ENCODE data around the gene PRIMPOL. TPM values are rescaled to one million over a fixed set of nuclear protein-coding genes. Genes with fewer than 3 reads are reported as not detected.

Gene PRIMPOL
- total RNA-seq, 1 experiment from 2014 or later, result 12.7 TPM

- BruUV-seq (replicated peaks), result no TSS peak
- Mint-ChIP-seq H3K9me3 (ENCODE audit: low read depth, unreplicated experiment) (no peaks in the 10 kb centered on the region), H3K36me3 (ENCODE audit: insufficient read depth, unreplicated experiment) (peaks cover 10% of the 10 kb centered on the region), H3K27me3 (ENCODE audit: unreplicated experiment) (no peaks in the 10 kb centered on the region), H3K4me1 (ENCODE audit: low read depth, unreplicated experiment) (no peaks in the 10 kb centered on the region), H3K4me3 (ENCODE audit: low read depth, unreplicated experiment) (no peak overlapping the region), H3K27ac (ENCODE audit: unreplicated experiment) (no peak overlapping the region)
- CTCF ChIA-PET, result no interaction called here
- DNase-seq, result no peak
- intact Hi-C loops (cut with micrococcal nuclease; ENCODE audit: unreplicated experiment), result no loop called here
- TF ChIP-seq CTCF (IDR thresholded peaks at IDR 0.05; ENCODE audit: unreplicated experiment), result no peak
Measured at GRCh38 chr4:184674011-184674410, 24.5 kb downstream of the PRIMPOL start.

- no peaks in the 10 kb centered on the region for H3K4me1 Mint-ChIP-seq (ENCODE audit: low read depth, unreplicated experiment)
- intact Hi-C loops (cut with micrococcal nuclease; ENCODE audit: unreplicated experiment), result no loop called here
- no peak for TF ChIP-seq CTCF (IDR thresholded peaks at IDR 0.05; ENCODE audit: unreplicated experiment)
- no peaks in the 10 kb centered on the region for H3K27me3 Mint-ChIP-seq (ENCODE audit: unreplicated experiment)
- no peak overlapping the region for H3K27ac Mint-ChIP-seq (ENCODE audit: unreplicated experiment)
- peaks cover 10% of the 10 kb centered on the region for H3K36me3 Mint-ChIP-seq (ENCODE audit: insufficient read depth, unreplicated experiment)
- no peak overlapping the region for H3K4me3 Mint-ChIP-seq (ENCODE audit: low read depth, unreplicated experiment)
- no peak for DNase-seq
- no TSS peak for BruUV-seq (replicated peaks)
- no peaks in the 10 kb centered on the region for H3K9me3 Mint-ChIP-seq (ENCODE audit: low read depth, unreplicated experiment)
- CTCF ChIA-PET, result no interaction called here
Measured at GRCh38 chr4:184675018-184675417, 25.5 kb downstream of the PRIMPOL start.

- Mint-ChIP-seq H3K4me1 (ENCODE audit: low read depth, unreplicated experiment) (peaks cover 5% of the 10 kb centered on the region), H3K4me3 (ENCODE audit: low read depth, unreplicated experiment) (no peak overlapping the region), H3K27me3 (ENCODE audit: unreplicated experiment) (no peaks in the 10 kb centered on the region), H3K27ac (ENCODE audit: unreplicated experiment) (no peak overlapping the region), H3K36me3 (ENCODE audit: insufficient read depth, unreplicated experiment) (peaks cover 10% of the 10 kb centered on the region), H3K9me3 (ENCODE audit: low read depth, unreplicated experiment) (no peaks in the 10 kb centered on the region)
- TF ChIP-seq CTCF (IDR thresholded peaks at IDR 0.05; ENCODE audit: unreplicated experiment), result no peak
- intact Hi-C loops (cut with micrococcal nuclease; ENCODE audit: unreplicated experiment), result no loop called here
- no TSS peak for BruUV-seq (replicated peaks)
- CTCF ChIA-PET, result no interaction called here
- DNase-seq, result no peak
Measured at GRCh38 chr4:184675821-184676492, 26.4 kb downstream of the PRIMPOL start.

DNA sequence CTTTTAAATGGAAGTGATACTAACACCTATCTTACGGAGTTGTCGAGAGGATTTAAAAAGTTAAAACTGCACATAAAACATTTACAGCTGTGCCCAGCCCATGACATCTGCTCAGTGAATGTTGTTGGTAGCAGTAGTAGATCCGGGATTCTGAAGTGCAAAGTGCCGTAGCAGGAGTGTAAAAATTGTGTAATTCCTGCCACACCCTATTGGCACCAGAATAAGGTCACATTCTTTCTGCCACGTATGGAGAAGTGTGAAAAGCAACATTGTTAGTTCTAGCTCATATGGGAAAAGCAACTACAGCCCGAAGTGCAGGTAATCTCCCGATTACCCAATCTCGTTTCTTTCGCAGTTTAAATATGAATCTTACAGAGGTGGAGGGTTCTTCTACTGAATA lies 31.2 kb downstream of the PRIMPOL start:
- H3K27me3 Mint-ChIP-seq (ENCODE audit: unreplicated experiment), result no peaks in the 10 kb centered on the region
- no peaks in the 10 kb centered on the region for H3K36me3 Mint-ChIP-seq (ENCODE audit: insufficient read depth, unreplicated experiment)
- DNase-seq, result peak; percentile 20
- H3K9me3 Mint-ChIP-seq (ENCODE audit: low read depth, unreplicated experiment), result no peaks in the 10 kb centered on the region
- H3K4me1 Mint-ChIP-seq (ENCODE audit: low read depth, unreplicated experiment), result peaks cover 11% of the 10 kb centered on the region
- no peak overlapping the region for H3K27ac Mint-ChIP-seq (ENCODE audit: unreplicated experiment)
- H3K4me3 Mint-ChIP-seq (ENCODE audit: low read depth, unreplicated experiment), result no peak overlapping the region
- BruUV-seq (replicated peaks), result no TSS peak
- CTCF ChIA-PET, result interaction anchor here (0.6 kb wide), 1 partner anchor 133 kb away, joined by 4 read pairs; no protein-coding TSS in a partner anchor
- TF ChIP-seq CTCF (IDR thresholded peaks at IDR 0.05; ENCODE audit: unreplicated experiment), result no peak
- intact Hi-C loops (cut with micrococcal nuclease; ENCODE audit: unreplicated experiment), result no loop called here
